SK-N-SH (cell line): ENCODE results near the gene PPP1R37. TPM values are rescaled to one million over a fixed set of nuclear protein-coding genes. Genes with fewer than 3 reads are reported as not detected.
A peak's percentile ranks its signal among the peaks of the same experiment; 100 is the strongest.

Source experiments
- CTCF ChIA-PET: fragments of 300-600, 350-600 bp; formaldehyde crosslinking; extraction: SDS; loops from one replicate; lab custom pipeline; 2021; lab: Yijun Ruan, JAX
- POLR2A ChIA-PET: fragments of 350-600 bp; sonication (Branson Sonifier 250); formaldehyde crosslinking; extraction: SDS; loops from one replicate; lab custom pipeline; 2020; ENCODE audit warnings: antibody characterized with exemption, inconsistent platforms; lab: Yijun Ruan, JAX
- DNase-seq: peaks from one replicate; pipeline ENCODE4 v3.0.0; 2012
- H2AFZ ChIP-seq: fragments of 200-600 bp; sonication (generic); 2 replicates; pipeline ENCODE4 v1.8.1; 2016; ENCODE audit warnings: antibody characterized with exemption, mild to moderate bottlenecking, low read depth
- H3F3A ChIP-seq: fragments of 200-600 bp; sonication (generic); replicated peaks from 2 replicates; pipeline ENCODE3; 2016; ENCODE audit warnings: antibody characterized with exemption, mild to moderate bottlenecking; ENCODE audit not compliant: insufficient read depth
- H3K27ac ChIP-seq, 2 experiments: fragments of 200-500 bp in 1 of 2; fragments of 200-600 bp in 1 of 2; sonication (Bioruptor generic) in 1 of 2; sonication (generic), shearing (Covaris generic) in 1 of 2; 2 replicates each; pipeline versions ENCODE4 v1.5.1 to v1.6.1; 2014 to 2016; ENCODE audit warnings: low read depth in 2 of 2, inconsistent platforms in 1 of 2, low read length in 1 of 2, mild to moderate bottlenecking in 1 of 2, mixed read lengths in 1 of 2
- H3K27me3 ChIP-seq: fragments of 200-600 bp; sonication (generic), shearing (Covaris generic); 2 replicates; pipeline ENCODE4 v1.6.1; 2016; ENCODE audit warnings: mixed run types; ENCODE audit not compliant: insufficient read depth
- H3K36me3 ChIP-seq, 2 experiments: fragments of 200-500 bp in 1 of 2; fragments of 200-600 bp in 1 of 2; sonication (Bioruptor generic) in 1 of 2; sonication (generic) in 1 of 2; replicated peaks in 1 of 2; 2 replicates each; pipeline versions ENCODE3 to v1.5.1; 2014 to 2016; ENCODE audit warnings: low read length in 1 of 2, mild to moderate bottlenecking in 1 of 2; ENCODE audit not compliant: insufficient read depth in 2 of 2, control insufficient read depth in 1 of 2
- H3K4me1 ChIP-seq, 2 experiments: fragments of 200-500 bp in 1 of 2; fragments of 200-600 bp in 1 of 2; sonication (Bioruptor generic) in 1 of 2; sonication (generic), shearing (Covaris generic) in 1 of 2; 2 replicates each; pipeline versions ENCODE4 v1.5.1 to v1.6.1; 2014 to 2016; ENCODE audit warnings: low read depth in 1 of 2, low read length in 1 of 2, mixed run types in 1 of 2; ENCODE audit not compliant: insufficient read depth in 2 of 2, control insufficient read depth in 1 of 2
- H3K4me2 ChIP-seq: fragments of 200-600 bp; sonication (generic), shearing (Covaris generic); 2 replicates; pipeline ENCODE4 v1.6.1; 2017; ENCODE audit warnings: mixed run types
- H3K4me3 ChIP-seq, 2 experiments: fragments of 200-500 bp in 1 of 2; fragments of 200-600 bp in 1 of 2; sonication (Bioruptor generic) in 1 of 2; sonication (generic), shearing (Covaris generic) in 1 of 2; 2 replicates each; pipeline versions ENCODE4 v1.5.1 to v1.8.1; 2014 to 2016; ENCODE audit warnings: low read depth in 2 of 2, inconsistent platforms in 1 of 2, low read length in 1 of 2, mild to moderate bottlenecking in 1 of 2, mixed read lengths in 1 of 2, moderate library complexity in 1 of 2
- H3K79me2 ChIP-seq: fragments of 200-600 bp; sonication (generic); 2 replicates; pipeline ENCODE4 v1.8.1; 2017; ENCODE audit warnings: mild to moderate bottlenecking; ENCODE audit not compliant: insufficient read depth
- H3K9ac ChIP-seq: fragments of 200-600 bp; sonication (generic); 2 replicates; pipeline ENCODE4 v1.6.1; 2017; ENCODE audit warnings: mixed run types
- H3K9me2 ChIP-seq: fragments of 200-600 bp; sonication (generic); 2 replicates; pipeline ENCODE4 v1.6.1; 2017; ENCODE audit warnings: mixed run types
- H3K9me3 ChIP-seq: fragments of 200-600 bp; sonication (generic); 2 replicates; pipeline ENCODE4 v1.6.1; 2017; ENCODE audit warnings: mixed run types, mild to moderate bottlenecking, moderate library complexity
- H4K20me1 ChIP-seq: fragments of 200-600 bp; sonication (generic); 2 replicates; pipeline ENCODE4 v1.6.1; 2017; ENCODE audit warnings: mild to moderate bottlenecking, mixed run types; ENCODE audit not compliant: insufficient read depth
- CTCF ChIP-seq: fragments of 200-600 bp; sonication (generic); IDR thresholded peaks from 2 replicates; pipeline ENCODE4 v1.6.1; 2017; ENCODE audit warnings: antibody characterized with exemption, mild to moderate bottlenecking, moderate library complexity
- ELF1 ChIP-seq: IDR thresholded peaks from 2 replicates; pipeline ENCODE4 v1.4.0; 2012
- FOXM1 ChIP-seq: IDR thresholded peaks from 2 replicates; pipeline ENCODE4 v1.4.0; 2012; ENCODE audit warnings: low read depth, mild to moderate bottlenecking
- GABPA ChIP-seq: IDR thresholded peaks from 2 replicates; pipeline ENCODE4 v1.4.0; 2012; ENCODE audit warnings: low read depth, mild to moderate bottlenecking
- JUND ChIP-seq: IDR thresholded peaks from 2 replicates; pipeline ENCODE4 v1.4.0; 2012
- MAX ChIP-seq: IDR thresholded peaks from 2 replicates; pipeline ENCODE4 v1.4.0; 2012; ENCODE audit warnings: low read depth
- MEF2A ChIP-seq: IDR thresholded peaks from 2 replicates; pipeline ENCODE4 v1.4.0; 2012; ENCODE audit warnings: low read depth, borderline replicate concordance
- MXI1 ChIP-seq: IDR thresholded peaks from 2 replicates; pipeline ENCODE4 v1.6.1; 2012; ENCODE audit warnings: mild to moderate bottlenecking, low read depth, low read length, improper control_type of control experiment
- NRF1 ChIP-seq: IDR thresholded peaks from 2 replicates; pipeline ENCODE4 v1.6.1; 2012; ENCODE audit warnings: low read depth, mild to moderate bottlenecking, low read length
- RAD21 ChIP-seq: IDR thresholded peaks from 2 replicates; pipeline ENCODE4 v1.6.1; 2012; ENCODE audit warnings: mild to moderate bottlenecking, low read length
- REST ChIP-seq: IDR thresholded peaks from 2 replicates; pipeline ENCODE4 v1.6.1; 2012; ENCODE audit warnings: mild to moderate bottlenecking, low read depth, low read length, moderate library complexity
- RXRA ChIP-seq: IDR thresholded peaks from 2 replicates; pipeline ENCODE4 v1.4.0; 2012; ENCODE audit warnings: low read depth, mild to moderate bottlenecking, borderline replicate concordance
- SMC3 ChIP-seq: IDR thresholded peaks from 2 replicates; pipeline ENCODE4 v1.6.1; 2012; ENCODE audit warnings: low read depth, low read length, improper control_type of control experiment
- TAF1 ChIP-seq: IDR thresholded peaks from 2 replicates; pipeline ENCODE4 v1.6.1; 2012; ENCODE audit warnings: low read depth, mild to moderate bottlenecking, low read length, moderate library complexity, borderline replicate concordance
- TEAD4 ChIP-seq: IDR thresholded peaks from 2 replicates; pipeline ENCODE4 v1.4.0; 2012; ENCODE audit warnings: mild to moderate bottlenecking, borderline replicate concordance; ENCODE audit not compliant: insufficient read depth
- YY1 ChIP-seq: IDR thresholded peaks from 2 replicates; pipeline ENCODE4 v1.4.0; 2012; ENCODE audit warnings: low read depth, mild to moderate bottlenecking
- WGBS: methylation state at CpG from one replicate; pipeline ENCODE4 v1.1.6; 2017; ENCODE audit warnings: low lambda C conversion rate; 5-methylcytosine and 5-hydroxymethylcytosine counted together
- polyA plus RNA-seq, 3 experiments: library from polyadenylated mRNA; depleted of rRNA; stranded (reverse); fragments of >200 nt; gene quantifications; 2 replicates each; pipeline ENCODE4 v1.2.3, GENCODE V29; 2012
- TF ChIP-seq, protein P1 (sequence below): IDR thresholded peaks from 2 replicates; pipeline ENCODE4 v1.4.0; 2012; ENCODE audit warnings: low read depth, borderline replicate concordance

PPP1R37 gene
- polyA plus RNA-seq, 1 of the 3 experiments (the other 2 are of a cell fraction): 24.4 TPM

DNA sequence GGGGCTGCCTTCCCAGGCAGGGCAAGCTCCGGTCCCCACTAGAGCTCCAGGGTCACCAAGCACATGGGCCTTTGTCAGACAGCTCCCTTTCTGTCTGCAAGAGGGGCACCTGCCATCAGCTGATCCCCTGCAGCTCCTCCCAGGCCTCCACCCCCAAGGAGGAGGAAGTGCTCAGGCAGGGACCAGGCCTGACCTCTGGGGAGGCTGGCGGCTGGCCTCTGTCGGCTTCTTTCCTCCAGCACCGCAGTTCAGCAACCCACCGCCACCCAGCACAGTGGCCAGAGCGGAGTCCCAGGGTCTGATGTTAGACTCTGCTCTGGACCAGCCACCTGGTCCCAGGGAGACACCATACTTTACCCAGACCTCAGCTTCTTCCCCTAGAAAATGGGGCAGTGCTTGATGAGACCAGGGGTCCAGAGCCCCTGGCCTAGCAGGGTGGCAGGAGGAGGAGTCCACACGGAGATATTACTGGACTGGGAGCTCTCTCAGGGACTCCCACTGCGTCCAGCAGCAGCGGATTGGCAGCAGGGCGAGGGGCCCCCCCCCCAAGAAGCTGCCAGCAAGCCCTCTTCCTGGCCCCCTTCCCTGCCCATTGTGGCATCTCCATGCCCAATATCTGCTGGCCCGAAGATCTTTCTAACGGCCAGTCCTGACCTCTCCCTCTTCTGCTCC, 43.7 kb downstream of the PPP1R37 start:
- Histone ChIP-seq H3K4me3 (no peak overlapping the region), H3K4me1 (peaks cover 0 to 23% of the 10 kb centered on the region in 2 experiments; a peak in 1 of 4 replicates), H3K27ac (peak overlapping the region in 1 of 2 experiments; percentile 75; a peak in 2 of 4 replicates), H2AFZ (no peak overlapping the region), H3F3A (no peaks in the 10 kb centered on the region), H3K27me3 (no peaks in the 10 kb centered on the region), H3K9me3 (no peaks in the 10 kb centered on the region), H3K36me3 (peaks cover 0 to 7% of the 10 kb centered on the region in 2 experiments), H3K4me2 (no peak overlapping the region), H3K79me2 (peaks cover 57% of the 10 kb centered on the region; the same call in 1 of the 2 replicates), H3K9me2 (no peaks in the 10 kb centered on the region), H4K20me1 (peaks cover 14% of the 10 kb centered on the region; the same call in 1 of the 2 replicates), H3K9ac (no peak overlapping the region)
- ChIA-PET POLR2A (interaction anchor here (1.2 kb wide), 1 partner anchor 17 kb away, joined by 3 read pairs; no protein-coding TSS in a partner anchor), CTCF (interaction anchor here (1.0 to 5.0 kb wide), 7 partner anchors 10 to 202 kb away, joined by 3 to 24 read pairs (median 7); partner anchors contain the start of gene PPP1R37)
- DNase-seq: peak; percentile 62
- WGBS: 74% methylated on average over 7 of the region's 12 CpGs
- TF ChIP-seq MAX (no peak), MEF2A (no peak), YY1 (no peak), ELF1 (no peak), FOXM1 (no peak), TAF1 (no peak), GABPA (no peak), REST (no peak)
- TF ChIP-seq, protein P1, sequence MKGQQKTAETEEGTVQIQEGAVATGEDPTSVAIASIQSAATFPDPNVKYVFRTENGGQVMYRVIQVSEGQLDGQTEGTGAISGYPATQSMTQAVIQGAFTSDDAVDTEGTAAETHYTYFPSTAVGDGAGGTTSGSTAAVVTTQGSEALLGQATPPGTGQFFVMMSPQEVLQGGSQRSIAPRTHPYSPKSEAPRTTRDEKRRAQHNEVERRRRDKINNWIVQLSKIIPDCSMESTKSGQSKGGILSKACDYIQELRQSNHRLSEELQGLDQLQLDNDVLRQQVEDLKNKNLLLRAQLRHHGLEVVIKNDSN: no peak

GRCh38 chr19:45137179-45137761, 44.3 kb downstream of the PPP1R37 start:
- ChIA-PET CTCF (interaction anchor here (0.9 to 5.0 kb wide), 8 partner anchors 9 to 202 kb away, joined by 3 to 24 read pairs (median 6); partner anchors contain the start of gene PPP1R37), POLR2A (interaction anchor here (1.2 kb wide), 1 partner anchor 17 kb away, joined by 3 read pairs; no protein-coding TSS in a partner anchor)
- Histone ChIP-seq H2AFZ (no peak overlapping the region), H3K9me2 (no peaks in the 10 kb centered on the region), H3K27ac (peak overlapping the region in 1 of 2 experiments; percentile 75; a peak in 2 of 4 replicates), H3K27me3 (no peaks in the 10 kb centered on the region), H3K4me1 (peaks cover 0 to 23% of the 10 kb centered on the region in 2 experiments; a peak in 1 of 4 replicates), H3K4me2 (no peak overlapping the region), H3K79me2 (peaks cover 53% of the 10 kb centered on the region; the same call in 1 of the 2 replicates), H3K36me3 (peaks cover 0 to 12% of the 10 kb centered on the region in 2 experiments), H3K9me3 (no peaks in the 10 kb centered on the region), H4K20me1 (0 out of 2 replicates have a peak, but pooled peaks cover 9% of the 10 kb centered on the region), H3K4me3 (no peak overlapping the region), H3K9ac (no peak overlapping the region), H3F3A (no peaks in the 10 kb centered on the region)
- peak; percentile 63 for DNase-seq
- WGBS: 91% methylated on average over 17 of the region's 17 CpGs
- TF ChIP-seq CTCF: no peak
- no peak for TF ChIP-seq FOXM1
- no peak for TF ChIP-seq NRF1
- TF ChIP-seq TEAD4: no peak
- TF ChIP-seq RXRA: no peak
- no peak for TF ChIP-seq YY1
- TF ChIP-seq, protein P1: no peak
- no peak for TF ChIP-seq RAD21
- TF ChIP-seq ELF1: no peak
- TF ChIP-seq SMC3: no peak
- TF ChIP-seq JUND: no peak
- TF ChIP-seq MEF2A: no peak
- TF ChIP-seq MXI1: no peak; the same call in 1 of the 2 replicates
